DND-41 (cell line): Measurements from ENCODE around the gene TMEM131L.

Source experiments
- EZH2 ChIP-seq: IDR thresholded peaks from 3 replicates; pipeline ENCODE4 v1.6.1; 2012; ENCODE audit warnings: borderline replicate concordance, low read depth, mild to moderate bottlenecking, moderate library complexity, low read length, inconsistent platforms; ENCODE audit not compliant: severe bottlenecking
- TF ChIP-seq, protein P1 (sequence below): IDR thresholded peaks from 2 replicates; pipeline ENCODE4 v1.5.1; 2012; ENCODE audit warnings: borderline replicate concordance, low read length, moderate library complexity, mild to moderate bottlenecking; ENCODE audit not compliant: poor library complexity, severe bottlenecking; ENCODE audit errors: extremely low read depth

- no peak for TF ChIP-seq EZH2
- TF ChIP-seq, protein P1, sequence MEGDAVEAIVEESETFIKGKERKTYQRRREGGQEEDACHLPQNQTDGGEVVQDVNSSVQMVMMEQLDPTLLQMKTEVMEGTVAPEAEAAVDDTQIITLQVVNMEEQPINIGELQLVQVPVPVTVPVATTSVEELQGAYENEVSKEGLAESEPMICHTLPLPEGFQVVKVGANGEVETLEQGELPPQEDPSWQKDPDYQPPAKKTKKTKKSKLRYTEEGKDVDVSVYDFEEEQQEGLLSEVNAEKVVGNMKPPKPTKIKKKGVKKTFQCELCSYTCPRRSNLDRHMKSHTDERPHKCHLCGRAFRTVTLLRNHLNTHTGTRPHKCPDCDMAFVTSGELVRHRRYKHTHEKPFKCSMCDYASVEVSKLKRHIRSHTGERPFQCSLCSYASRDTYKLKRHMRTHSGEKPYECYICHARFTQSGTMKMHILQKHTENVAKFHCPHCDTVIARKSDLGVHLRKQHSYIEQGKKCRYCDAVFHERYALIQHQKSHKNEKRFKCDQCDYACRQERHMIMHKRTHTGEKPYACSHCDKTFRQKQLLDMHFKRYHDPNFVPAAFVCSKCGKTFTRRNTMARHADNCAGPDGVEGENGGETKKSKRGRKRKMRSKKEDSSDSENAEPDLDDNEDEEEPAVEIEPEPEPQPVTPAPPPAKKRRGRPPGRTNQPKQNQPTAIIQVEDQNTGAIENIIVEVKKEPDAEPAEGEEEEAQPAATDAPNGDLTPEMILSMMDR = no peak
These were observed 32.4 kb upstream of the TMEM131L start for GRCh38 chr4:153433754-153434105.
